OCI-LY3 (cell line): Measurements from ENCODE around the gene TCF4.

Source experiments
- CTCF ChIP-seq: fragments of 200-600, 300-600 bp; sonication (generic); IDR thresholded peaks from 2 replicates; pipeline ENCODE4 v1.5.1; 2014; ENCODE audit warnings: antibody characterized with exemption, low read length, low read depth
- EZH2phosphoT487 ChIP-seq: fragments of 200-600 bp; shearing (Covaris generic); IDR thresholded peaks from 2 replicates; pipeline ENCODE4 v1.6.1; 2018; ENCODE audit warnings: antibody characterized with exemption, mixed run types, low read depth

GRCh38 chr18:55633032-55633431, 45.0 kb upstream of the TCF4 start:
- no peak for TF ChIP-seq CTCF
- TF ChIP-seq EZH2phosphoT487 = no peak
